ENCODE data around the gene DACH1.

DNA sequence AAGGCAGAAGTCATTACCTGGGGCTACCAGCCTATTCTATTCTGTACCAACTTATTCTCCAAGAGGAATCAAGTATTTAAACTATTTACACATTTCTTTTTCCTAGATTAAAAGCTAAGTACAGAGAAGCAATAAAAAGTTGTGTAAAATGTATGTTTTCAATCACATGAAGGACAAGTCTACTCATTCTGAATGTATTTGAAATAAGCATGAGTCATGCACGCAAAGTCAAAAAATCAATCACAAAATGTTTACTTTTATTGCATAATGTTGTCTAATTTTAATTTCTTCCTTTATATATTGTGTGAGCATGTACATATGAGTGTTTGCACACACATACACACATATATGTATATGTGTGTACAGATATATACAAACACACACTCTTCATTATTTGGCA, 136.7 kb downstream of the DACH1 start:
- no peak for TF ChIP-seq EZH2 (IDR thresholded peaks at IDR 0.05; ENCODE audit: insufficient read depth, low read length)
- TF ChIP-seq, protein P1, sequence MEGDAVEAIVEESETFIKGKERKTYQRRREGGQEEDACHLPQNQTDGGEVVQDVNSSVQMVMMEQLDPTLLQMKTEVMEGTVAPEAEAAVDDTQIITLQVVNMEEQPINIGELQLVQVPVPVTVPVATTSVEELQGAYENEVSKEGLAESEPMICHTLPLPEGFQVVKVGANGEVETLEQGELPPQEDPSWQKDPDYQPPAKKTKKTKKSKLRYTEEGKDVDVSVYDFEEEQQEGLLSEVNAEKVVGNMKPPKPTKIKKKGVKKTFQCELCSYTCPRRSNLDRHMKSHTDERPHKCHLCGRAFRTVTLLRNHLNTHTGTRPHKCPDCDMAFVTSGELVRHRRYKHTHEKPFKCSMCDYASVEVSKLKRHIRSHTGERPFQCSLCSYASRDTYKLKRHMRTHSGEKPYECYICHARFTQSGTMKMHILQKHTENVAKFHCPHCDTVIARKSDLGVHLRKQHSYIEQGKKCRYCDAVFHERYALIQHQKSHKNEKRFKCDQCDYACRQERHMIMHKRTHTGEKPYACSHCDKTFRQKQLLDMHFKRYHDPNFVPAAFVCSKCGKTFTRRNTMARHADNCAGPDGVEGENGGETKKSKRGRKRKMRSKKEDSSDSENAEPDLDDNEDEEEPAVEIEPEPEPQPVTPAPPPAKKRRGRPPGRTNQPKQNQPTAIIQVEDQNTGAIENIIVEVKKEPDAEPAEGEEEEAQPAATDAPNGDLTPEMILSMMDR (IDR thresholded peaks at IDR 0.05; ENCODE audit: insufficient read depth, low read depth, low read length), result no peak
